ENCODE results near the gene NATD1. TPM values are rescaled to one million over a fixed set of nuclear protein-coding genes. Genes with fewer than 3 reads are reported as not detected.

NATD1 gene
- total and polyA plus RNA-seq, 9 of the 15 experiments (the other 6 are each of a cell fraction or from before 2014, with no cell fraction given), result 0.24 to 5.4 (median 1.6) TPM

GRCh38 chr17:21297597-21297996, 44.4 kb upstream of the NATD1 start (continued):
- TF ChIP-seq MLX (CRISPR knock-in tag; conservative IDR thresholded peaks at IDR 0.05), result no peak

- ATAC-seq, result no peak
- in situ Hi-C loops (cut with MboI) (loop anchor here (10.0 to 25.0 kb wide), 2 partner anchors 765 to 1088 kb away; no protein-coding TSS in a partner anchor), intact Hi-C loops (cut with micrococcal nuclease) (no loop called here)
- Histone ChIP-seq H3K4me2 (ENCODE audit: insufficient read depth, low read length) (no peak overlapping the region), H3K36me3 (ENCODE audit: control insufficient read depth, insufficient read depth, low read length) (peaks cover 16% of the 10 kb centered on the region; the same call in 2 of the 3 replicates), H3K27ac (ENCODE audit: extremely low read depth, low read depth, low read length) (no peak overlapping the region), H3K4me1 (replicated peaks in 1 of 2; ENCODE audit: control insufficient read depth in 2 of 2, insufficient read depth in 2 of 2, low read length in 2 of 2) (peaks cover 4 to 53% of the 10 kb centered on the region in 2 experiments; a peak in 4 of 5 replicates), H3K9me1 (ENCODE audit: control insufficient read depth, insufficient read depth, low read length) (peaks cover 3% of the 10 kb centered on the region), H3K27me3 (ENCODE audit: control insufficient read depth in 2 of 2, insufficient read depth in 2 of 2, low read length in 2 of 2) (no peaks in the 10 kb centered on the region), H3K79me2 (ENCODE audit: control insufficient read depth, insufficient read depth, low read length) (no peaks in the 10 kb centered on the region), H4K20me1 (replicated peaks; ENCODE audit: control insufficient read depth, insufficient read depth, low read length) (peaks cover 15% of the 10 kb centered on the region; the same call in 1 of the 2 replicates), H3K4me3 (no peak overlapping the region), H3K9me3 (replicated peaks; ENCODE audit: control insufficient read depth, insufficient read depth, low read depth, low read length) (no peaks in the 10 kb centered on the region), H2AFZ (ENCODE audit: low read depth, low read length) (no peak overlapping the region), H3K9ac (ENCODE audit: insufficient read depth in 1 of 2, low read depth in 2 of 2, low read length in 2 of 2) (no peak overlapping the region; a peak in 2 of 4 replicates)
- 43% methylated on average over 10 of the region's 10 CpGs for WGBS (ENCODE audit: insufficient coverage, low coverage, missing lambda C conversion rate)
- FAIRE-seq, result no peak
- no TSS peak for BruUV-seq (replicated peaks)
- no peak for TF ChIP-seq SMC3 (conservative IDR thresholded peaks at IDR 0.05; ENCODE audit: insufficient read depth, low read depth, low read length)
- no peak for TF ChIP-seq ZBTB49 (CRISPR knock-in tag; IDR thresholded peaks at IDR 0.05; ENCODE audit: borderline replicate concordance)
- TF ChIP-seq NR1H2 (CRISPR knock-in tag; IDR thresholded peaks at IDR 0.05), result no peak
- no peak for TF ChIP-seq BMI1 (IDR thresholded peaks at IDR 0.05; ENCODE audit: low read length)
- no peak for TF ChIP-seq DNMT1 (IDR thresholded peaks at IDR 0.05)
- TF ChIP-seq STAG1 (CRISPR knock-in tag; IDR thresholded peaks at IDR 0.05; ENCODE audit: borderline replicate concordance), result no peak
- TF ChIP-seq ZNF655 (CRISPR knock-in tag; IDR thresholded peaks at IDR 0.05), result no peak
- no peak for TF ChIP-seq FOS (IDR thresholded peaks at IDR 0.05; ENCODE audit: extremely low read depth, insufficient read length)
- ChIA-PET POLR2A (interaction anchor here (0.7 kb wide), 1 partner anchor 80 kb away, joined by 4 read pairs; no protein-coding TSS in a partner anchor), CTCF (ENCODE audit: low intra/inter-chr PET ratio) (no interaction called here)
- DNase-seq (ENCODE audit: extremely low read depth in 1 of 4, low spot score in 3 of 4), result no peak
These were observed 43.9 kb upstream of the NATD1 start for GRCh38 chr17:21297026-21297520.

All from K562 (cell line).